H1 (cell line): ENCODE measurements around the gene SZT2. TPM values are rescaled to one million over a fixed set of nuclear protein-coding genes. Genes with fewer than 3 reads are reported as not detected.

ENCODE experiments used
- ASH2L ChIP-seq: fragments of 200-600, 300-600 bp; sonication (generic); IDR thresholded peaks from one replicate; pipeline ENCODE4 v1.7.1; 2017; ENCODE audit warnings: low read length
- CEBPB ChIP-seq: IDR thresholded peaks from 2 replicates; pipeline ENCODE4 v1.6.1; 2012; ENCODE audit warnings: low read depth, low read length
- EZH2 ChIP-seq: fragments of 200-600 bp; sonication (generic); IDR thresholded peaks from 2 replicates; pipeline ENCODE4 v1.7.1; 2012; ENCODE audit warnings: low read depth, mild to moderate bottlenecking, moderate library complexity, low read length, inconsistent platforms; ENCODE audit not compliant: severe bottlenecking
- FOSL1 ChIP-seq: IDR thresholded peaks from 2 replicates; pipeline ENCODE4 v1.6.1; 2011; ENCODE audit warnings: mild to moderate bottlenecking, low read depth, low read length, moderate library complexity; ENCODE audit not compliant: insufficient read depth
- GTF2F1 ChIP-seq: IDR thresholded peaks from 2 replicates; pipeline ENCODE4 v1.6.1; 2012; ENCODE audit warnings: low read depth, low read length, improper control_type of control experiment, borderline replicate concordance
- KDM1A ChIP-seq: fragments of 200-600, 300-600 bp; sonication (generic); IDR thresholded peaks from 2 replicates; pipeline ENCODE4 v1.7.1; 2016; ENCODE audit warnings: mild to moderate bottlenecking, low read length, borderline replicate concordance
- KDM5A ChIP-seq: fragments of 200-600 bp; IDR thresholded peaks from 2 replicates; pipeline ENCODE4 v1.7.1; 2012; ENCODE audit warnings: mild to moderate bottlenecking, low read length, inconsistent platforms, mixed read lengths
- MAFK ChIP-seq: IDR thresholded peaks from 2 replicates; pipeline ENCODE4 v1.6.1; 2012; ENCODE audit warnings: low read depth, mild to moderate bottlenecking, improper control_type of control experiment, low read length
- NANOG ChIP-seq: IDR thresholded peaks from 2 replicates; pipeline ENCODE4 v1.6.1; 2011; ENCODE audit warnings: low read length, low read depth, mild to moderate bottlenecking, inconsistent platforms; ENCODE audit not compliant: insufficient read depth, poor library complexity, severe bottlenecking
- PHF8 ChIP-seq: fragments of 200-600 bp; sonication (generic); conservative IDR thresholded peaks from 2 replicates; pipeline ENCODE4 v1.7.1; 2012; ENCODE audit warnings: low read depth, mild to moderate bottlenecking, inconsistent platforms, low read length, moderate library complexity
- POLR2AphosphoS5 ChIP-seq: IDR thresholded peaks from 2 replicates; pipeline ENCODE4 v1.6.1; 2011; ENCODE audit warnings: low read depth, low read length
- POU5F1 ChIP-seq: IDR thresholded peaks from 2 replicates; pipeline ENCODE4 v1.6.1; 2011; ENCODE audit warnings: low read depth, mild to moderate bottlenecking, low read length, moderate library complexity
- RAD21 ChIP-seq, 2 experiments: IDR thresholded peaks in 1 of 2; conservative IDR thresholded peaks in 1 of 2; 2 replicates each; pipeline ENCODE4 v1.6.1; 2011; ENCODE audit warnings: low read depth in 2 of 2, low read length in 2 of 2, improper control_type of control experiment in 1 of 2, inconsistent platforms in 1 of 2, mild to moderate bottlenecking in 1 of 2, moderate library complexity in 1 of 2
- SIX5 ChIP-seq: IDR thresholded peaks from 2 replicates; pipeline ENCODE4 v1.6.1; 2011; ENCODE audit warnings: mild to moderate bottlenecking, low read depth, low read length
- SP1 ChIP-seq: IDR thresholded peaks from 2 replicates; pipeline ENCODE4 v1.6.1; 2011; ENCODE audit warnings: low read depth, low read length
- SUZ12 ChIP-seq: fragments of 200-600 bp; sonication (generic); IDR thresholded peaks from 2 replicates; pipeline ENCODE4 v1.6.1; 2012; ENCODE audit warnings: mild to moderate bottlenecking, inconsistent platforms, low read length, moderate library complexity, mixed read lengths
- TAF1 ChIP-seq: IDR thresholded peaks from 2 replicates; pipeline ENCODE4 v1.6.1; 2011; ENCODE audit warnings: mild to moderate bottlenecking, low read depth, low read length
- TBP ChIP-seq: IDR thresholded peaks from 2 replicates; pipeline ENCODE4 v1.6.1; 2011; ENCODE audit warnings: low read depth, low read length, improper control_type of control experiment
- YY1 ChIP-seq: IDR thresholded peaks from 2 replicates; pipeline ENCODE4 v1.6.1; 2011; ENCODE audit warnings: low read depth, mild to moderate bottlenecking, low read length
- ZNF274 ChIP-seq: IDR thresholded peaks from 2 replicates; pipeline ENCODE4 v1.7.0; 2012; ENCODE audit warnings: low read length, borderline replicate concordance; ENCODE audit errors: extremely low read depth
- polyA plus RNA-seq, 7 experiments: library from polyadenylated mRNA; depleted of rRNA in 3 of 7; stranded (reverse) in 5 of 7; unstranded in 2 of 7; fragments of >200 nt in 5 of 7; fragments of 200-250 nt in 2 of 7; gene quantifications; 1 replicate in 5 of 7; 2 replicates in 1 of 7; 4 replicates in 1 of 7; pipeline versions ENCODE4 v1.2.1 to v1.2.3, GENCODE V29; 2011 to 2013; ENCODE audit warnings: missing spikeins in 2 of 7, mixed read lengths in 2 of 7
- total RNA-seq: library from RNA; stranded (reverse); fragmentation: NEBNext Ultra II Directional; extraction: Animal tissue kit (Norgen Biotek cat#: 25700); gene quantifications from 2 replicates; pipeline ENCODE4 v1.2.1, GENCODE V29; 2021
- TF ChIP-seq, protein P1 (sequence below): IDR thresholded peaks from 2 replicates; pipeline ENCODE4 v1.6.1; 2012; ENCODE audit warnings: inconsistent platforms
- TF ChIP-seq, protein P2 (sequence below): IDR thresholded peaks from 2 replicates; pipeline ENCODE4 v1.6.1; 2012; ENCODE audit warnings: low read length, inconsistent platforms

The SZT2 gene
- total and polyA plus RNA-seq, 2 of the 8 experiments (the other 6 are each of a cell fraction or from before 2014, with no cell fraction given), result 4.7 to 12.9 TPM

DNA sequence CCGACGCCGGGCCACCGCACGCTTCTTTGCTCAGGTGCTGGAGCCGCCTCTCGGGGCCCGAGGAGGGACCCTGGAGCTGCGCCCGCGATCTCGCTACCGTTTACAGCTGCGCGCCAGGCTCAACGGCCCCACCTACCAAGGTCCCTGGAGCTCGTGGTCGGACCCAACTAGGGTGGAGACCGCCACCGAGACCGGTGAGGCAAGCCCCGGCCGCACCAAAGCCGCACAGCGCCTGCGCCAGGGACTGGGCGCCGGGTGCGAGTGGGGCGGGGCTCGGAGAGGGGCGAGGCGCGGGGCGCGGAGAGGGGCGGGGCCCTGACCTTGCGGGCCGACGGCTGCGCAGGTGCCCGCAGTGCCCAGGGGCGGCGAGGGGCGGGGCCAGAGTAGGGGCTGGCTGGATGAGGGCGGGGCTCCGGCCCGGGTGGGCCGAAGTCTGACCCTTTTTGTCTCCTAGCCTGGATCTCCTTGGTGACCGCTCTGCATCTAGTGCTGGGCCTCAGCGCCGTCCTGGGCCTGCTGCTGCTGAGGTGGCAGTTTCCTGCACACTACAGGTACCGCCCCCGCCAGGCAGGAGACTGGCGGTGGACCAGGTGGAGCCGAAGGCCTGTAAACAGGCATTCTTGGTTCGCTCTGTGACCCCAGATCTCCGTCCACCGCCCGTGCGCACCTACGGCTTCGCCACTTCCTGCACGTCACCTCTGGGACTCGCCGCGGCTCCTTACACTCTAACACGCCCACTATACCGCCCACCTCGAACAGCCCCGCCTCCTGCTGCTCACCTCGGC lies 40.7 kb upstream of the SZT2 start (continued):
- no peak for TF ChIP-seq YY1
- peak; percentile 16; the same call in 1 of the 2 replicates for TF ChIP-seq SP1
- TF ChIP-seq, protein P1, sequence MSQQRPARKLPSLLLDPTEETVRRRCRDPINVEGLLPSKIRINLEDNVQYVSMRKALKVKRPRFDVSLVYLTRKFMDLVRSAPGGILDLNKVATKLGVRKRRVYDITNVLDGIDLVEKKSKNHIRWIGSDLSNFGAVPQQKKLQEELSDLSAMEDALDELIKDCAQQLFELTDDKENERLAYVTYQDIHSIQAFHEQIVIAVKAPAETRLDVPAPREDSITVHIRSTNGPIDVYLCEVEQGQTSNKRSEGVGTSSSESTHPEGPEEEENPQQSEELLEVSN, result no peak; the same call in none of the 2 replicates
- TF ChIP-seq MAFK, result peak; percentile 41; the same call in 1 of the 2 replicates
- no peak for TF ChIP-seq GTF2F1
- peak; percentile 62 for TF ChIP-seq TAF1
- TF ChIP-seq SUZ12, result no peak
- no peak for TF ChIP-seq NANOG
- no peak for TF ChIP-seq POU5F1
- TF ChIP-seq KDM1A, result no peak
- peak; percentile 92 for TF ChIP-seq POLR2AphosphoS5
- TF ChIP-seq TBP, result peak; percentile 22; the same call in 1 of the 2 replicates
- TF ChIP-seq CEBPB, result no peak
- peak; percentile 70 for TF ChIP-seq ASH2L
- TF ChIP-seq PHF8, result peak; percentile 81
- no peak for TF ChIP-seq SIX5
- TF ChIP-seq ZNF274, result no peak
- TF ChIP-seq, protein P2, sequence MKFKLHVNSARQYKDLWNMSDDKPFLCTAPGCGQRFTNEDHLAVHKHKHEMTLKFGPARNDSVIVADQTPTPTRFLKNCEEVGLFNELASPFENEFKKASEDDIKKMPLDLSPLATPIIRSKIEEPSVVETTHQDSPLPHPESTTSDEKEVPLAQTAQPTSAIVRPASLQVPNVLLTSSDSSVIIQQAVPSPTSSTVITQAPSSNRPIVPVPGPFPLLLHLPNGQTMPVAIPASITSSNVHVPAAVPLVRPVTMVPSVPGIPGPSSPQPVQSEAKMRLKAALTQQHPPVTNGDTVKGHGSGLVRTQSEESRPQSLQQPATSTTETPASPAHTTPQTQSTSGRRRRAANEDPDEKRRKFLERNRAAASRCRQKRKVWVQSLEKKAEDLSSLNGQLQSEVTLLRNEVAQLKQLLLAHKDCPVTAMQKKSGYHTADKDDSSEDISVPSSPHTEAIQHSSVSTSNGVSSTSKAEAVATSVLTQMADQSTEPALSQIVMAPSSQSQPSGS, result no peak
- no peak for TF ChIP-seq FOSL1
- TF ChIP-seq KDM5A, result no peak
- TF ChIP-seq RAD21 (IDR thresholded peaks at IDR 0.05 in 1 of 2, conservative IDR thresholded peaks at IDR 0.05 in 1 of 2; ENCODE audit: low read depth in 2 of 2, low read length in 2 of 2), result no peak; a peak in 1 of 4 replicates
- no peak for TF ChIP-seq EZH2
